Gastroesophageal sphincter (tissue), 4 donors: ENCODE measurements around the gene SLC25A48. TPM values are rescaled to one million over a fixed set of nuclear protein-coding genes. Genes with fewer than 3 reads are reported as not detected.

Source experiments
- ATAC-seq: fragments of 150-250 bp; one replicate; pipeline ENCODE4 v1.9.1; 2016; ENCODE audit warnings: mild to moderate bottlenecking, moderate library complexity
- H3K27ac ChIP-seq, 4 donors: fragments of 200-600 bp; sonication (generic) in 3 of 4; 1 replicate in 3 of 4; 2 replicates in 1 of 4; pipeline ENCODE4 v1.5.1; 2016 to 2019
- H3K27me3 ChIP-seq: fragments of 200-600 bp; sonication (generic); one replicate; pipeline ENCODE4 v1.5.1; 2019
- H3K36me3 ChIP-seq, 2 donors: fragments of 200-600 bp; sonication (generic); one replicate each; pipeline ENCODE4 v1.5.1; 2019; ENCODE audit warnings: control low read depth in 1 of 2
- H3K4me1 ChIP-seq, 3 donors: fragments of 200-600 bp; sonication (generic); 1 replicate in 2 of 3; 2 replicates in 1 of 3; pipeline ENCODE4 v1.5.1; 2016 to 2019; ENCODE audit warnings: control low read depth in 2 of 3
- H3K4me3 ChIP-seq, 2 donors: fragments of 200-600 bp; sonication (generic); one replicate each; pipeline ENCODE4 v1.5.1; 2019; ENCODE audit warnings: mild to moderate bottlenecking in 1 of 2, moderate library complexity in 1 of 2
- H3K9me3 ChIP-seq, 3 donors: fragments of 200-600 bp; sonication (generic); one replicate each; pipeline ENCODE4 v1.5.1; 2017 to 2019; ENCODE audit warnings: control low read depth in 2 of 3
- EP300 ChIP-seq: sonication (generic); formaldehyde crosslinking; IDR thresholded peaks from one replicate; pipeline ENCODE4 v1.6.1; 2017; ENCODE audit warnings: antibody characterized with exemption, mild to moderate bottlenecking
- POLR2A ChIP-seq, 2 donors: fragments of 450-650 bp; IDR thresholded peaks; one replicate each; pipeline ENCODE4 v1.6.1; 2017; ENCODE audit warnings: antibody characterized with exemption in 2 of 2, mild to moderate bottlenecking in 2 of 2, moderate library complexity in 1 of 2
- POLR2AphosphoS5 ChIP-seq: sonication (generic); formaldehyde crosslinking; IDR thresholded peaks from one replicate; pipeline ENCODE4 v1.6.1; 2017; ENCODE audit warnings: antibody characterized with exemption
- WGBS, 2 donors: methylation state at CpG; one replicate each; pipeline ENCODE4 v1.1.5; 2018; ENCODE audit warnings: low coverage in 1 of 2; 5-methylcytosine and 5-hydroxymethylcytosine counted together
- total RNA-seq, 4 donors: library from RNA; depleted of rRNA; stranded (reverse); fragments of >200 nt; gene quantifications; one replicate each; pipeline ENCODE4 v1.1.0, GENCODE V29; 2016
- TF ChIP-seq, protein P1 (sequence below), 4 experiments: fragments of 200-600 bp in 2 of 4; fragments of 450-650 bp in 2 of 4; sonication (generic) in 1 of 4; IDR thresholded peaks; one replicate each; pipeline ENCODE4 v1.5.1; 2017 to 2019; ENCODE audit warnings: antibody characterized with exemption in 4 of 4, mild to moderate bottlenecking in 2 of 4, moderate library complexity in 2 of 4

The SLC25A48 gene
- total RNA-seq, 4 donors from 2014 or later = 0.27 TPM; not detected in 3

GRCh38 chr5:135813758-135814157, 20.7 kb upstream of the SLC25A48 start:
- TF ChIP-seq EP300 = no peak
- TF ChIP-seq, protein P1, sequence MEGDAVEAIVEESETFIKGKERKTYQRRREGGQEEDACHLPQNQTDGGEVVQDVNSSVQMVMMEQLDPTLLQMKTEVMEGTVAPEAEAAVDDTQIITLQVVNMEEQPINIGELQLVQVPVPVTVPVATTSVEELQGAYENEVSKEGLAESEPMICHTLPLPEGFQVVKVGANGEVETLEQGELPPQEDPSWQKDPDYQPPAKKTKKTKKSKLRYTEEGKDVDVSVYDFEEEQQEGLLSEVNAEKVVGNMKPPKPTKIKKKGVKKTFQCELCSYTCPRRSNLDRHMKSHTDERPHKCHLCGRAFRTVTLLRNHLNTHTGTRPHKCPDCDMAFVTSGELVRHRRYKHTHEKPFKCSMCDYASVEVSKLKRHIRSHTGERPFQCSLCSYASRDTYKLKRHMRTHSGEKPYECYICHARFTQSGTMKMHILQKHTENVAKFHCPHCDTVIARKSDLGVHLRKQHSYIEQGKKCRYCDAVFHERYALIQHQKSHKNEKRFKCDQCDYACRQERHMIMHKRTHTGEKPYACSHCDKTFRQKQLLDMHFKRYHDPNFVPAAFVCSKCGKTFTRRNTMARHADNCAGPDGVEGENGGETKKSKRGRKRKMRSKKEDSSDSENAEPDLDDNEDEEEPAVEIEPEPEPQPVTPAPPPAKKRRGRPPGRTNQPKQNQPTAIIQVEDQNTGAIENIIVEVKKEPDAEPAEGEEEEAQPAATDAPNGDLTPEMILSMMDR (IDR thresholded peaks at IDR 0.05) = no peak
- TF ChIP-seq POLR2A (IDR thresholded peaks at IDR 0.05) = no peak
- TF ChIP-seq POLR2AphosphoS5 = no peak
- Histone ChIP-seq H3K4me1 (no peaks in the 10 kb centered on the region), H3K27me3 (peaks cover 11% of the 10 kb centered on the region), H3K36me3 (no peaks in the 10 kb centered on the region), H3K4me3 (no peak overlapping the region), H3K27ac (no peak overlapping the region), H3K9me3 (no peaks in the 10 kb centered on the region)
- ATAC-seq = no peak
- WGBS, 2 donors = 47 to 72% methylated on average over 5 to 6 of the region's 7 CpGs

GRCh38 chr5:135814316-135814715, 20.1 kb upstream of the SLC25A48 start:
- no peaks in the 10 kb centered on the region for H3K36me3 ChIP-seq
- TF ChIP-seq EP300 (no peak), POLR2A (IDR thresholded peaks at IDR 0.05) (no peak), POLR2AphosphoS5 (no peak)
- TF ChIP-seq, protein P1 (IDR thresholded peaks at IDR 0.05) = no peak
- H3K27ac ChIP-seq = no peak overlapping the region
- no peak for ATAC-seq
- 57% methylated on average over 1 of the region's 3 CpGs; no CpG with 5 or more reads in 1 of the 2 donors for WGBS, 2 donors
- no peak overlapping the region for H3K4me3 ChIP-seq
- no peaks in the 10 kb centered on the region for H3K4me1 ChIP-seq
- peaks cover 11% of the 10 kb centered on the region for H3K27me3 ChIP-seq
- no peaks in the 10 kb centered on the region for H3K9me3 ChIP-seq

DNA sequence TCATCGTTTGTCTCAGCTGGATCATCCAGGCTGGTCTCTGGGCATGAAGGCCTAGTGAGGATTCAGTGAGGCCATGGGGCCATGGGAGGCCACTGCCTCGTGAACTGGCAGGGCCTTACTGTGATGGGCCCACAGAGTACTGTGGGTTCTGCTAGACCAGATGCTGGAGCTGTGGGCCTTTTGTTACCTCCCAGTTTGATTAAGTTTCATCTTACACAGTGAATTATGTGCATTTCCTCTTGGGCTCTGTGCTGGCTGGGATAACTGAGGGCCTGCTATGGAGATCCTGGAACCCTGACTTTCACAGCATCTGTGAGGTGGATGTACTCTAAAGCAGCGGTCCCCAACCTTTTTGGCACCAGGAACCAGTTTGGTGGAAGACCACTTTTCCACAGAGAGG, 19.7 kb upstream of the SLC25A48 start:
- ATAC-seq = no peak
- H3K27me3 ChIP-seq = peaks cover 11% of the 10 kb centered on the region
- no peak overlapping the region for H3K27ac ChIP-seq
- no peak overlapping the region for H3K4me3 ChIP-seq
- 53% methylated on average over 2 of the region's 3 CpGs; no CpG with 5 or more reads in 1 of the 2 donors for WGBS, 2 donors
- no peaks in the 10 kb centered on the region for H3K4me1 ChIP-seq
- no peaks in the 10 kb centered on the region for H3K36me3 ChIP-seq
- TF ChIP-seq POLR2A (IDR thresholded peaks at IDR 0.05) (no peak), EP300 (no peak), POLR2AphosphoS5 (no peak)
- TF ChIP-seq, protein P1 (IDR thresholded peaks at IDR 0.05) = no peak
- no peaks in the 10 kb centered on the region for H3K9me3 ChIP-seq

DNA sequence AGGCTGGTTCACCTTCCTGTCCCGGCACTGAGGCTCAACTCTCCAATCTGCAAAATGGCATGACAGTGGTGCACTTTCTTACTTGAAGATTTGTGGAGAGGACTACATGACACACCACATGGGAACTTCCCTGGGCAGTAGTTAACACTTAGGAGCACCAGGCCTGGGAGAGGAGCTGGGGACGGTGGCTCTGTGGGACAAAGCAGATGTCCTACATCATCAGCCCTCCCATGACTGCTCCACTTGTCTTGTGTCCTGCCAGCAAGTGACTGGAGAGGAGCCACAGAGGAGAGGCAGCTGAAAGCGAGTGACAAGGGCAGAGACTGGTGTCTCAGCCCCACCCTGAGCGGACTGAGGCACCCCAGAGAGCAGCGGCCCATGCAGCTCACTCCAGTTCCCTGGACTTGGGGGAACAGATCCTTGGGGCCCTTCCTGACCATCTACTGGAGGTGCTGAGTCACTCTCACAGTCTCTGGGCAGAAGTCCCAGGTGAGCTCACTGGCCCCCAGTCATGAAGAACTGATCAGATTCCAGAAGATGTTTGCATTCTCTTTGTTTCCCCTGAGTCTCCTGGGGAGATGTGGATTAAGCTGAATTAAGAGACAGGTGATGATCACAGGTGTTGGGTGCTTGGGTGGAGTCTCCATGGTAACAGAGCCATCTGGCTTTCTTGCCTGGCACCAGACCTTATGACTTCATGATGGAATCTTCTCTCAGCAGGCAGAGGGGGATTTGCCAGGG, 13.2 kb upstream of the SLC25A48 start:
- Histone ChIP-seq H3K36me3 (no peaks in the 10 kb centered on the region), H3K4me3 (no peak overlapping the region), H3K9me3 (no peaks in the 10 kb centered on the region), H3K27me3 (no peaks in the 10 kb centered on the region), H3K4me1 (no peaks in the 10 kb centered on the region), H3K27ac (no peak overlapping the region)
- TF ChIP-seq POLR2A (IDR thresholded peaks at IDR 0.05) = no peak
- no peak for TF ChIP-seq EP300
- TF ChIP-seq, protein P1 (IDR thresholded peaks at IDR 0.05) = no peak
- TF ChIP-seq POLR2AphosphoS5 = no peak
- 80% methylated on average over 1 of the region's 5 CpGs; no CpG with 5 or more reads in 1 of the 2 donors for WGBS, 2 donors
- ATAC-seq = no peak

GRCh38 chr5:135821802-135822201, 12.7 kb upstream of the SLC25A48 start:
- Histone ChIP-seq H3K4me3 (no peak overlapping the region), H3K27ac (no peak overlapping the region), H3K36me3 (no peaks in the 10 kb centered on the region), H3K9me3 (no peaks in the 10 kb centered on the region), H3K4me1 (no peaks in the 10 kb centered on the region), H3K27me3 (no peaks in the 10 kb centered on the region)
- no peak for TF ChIP-seq POLR2AphosphoS5
- no peak for TF ChIP-seq EP300
- TF ChIP-seq POLR2A (IDR thresholded peaks at IDR 0.05) = no peak
- TF ChIP-seq, protein P1 (IDR thresholded peaks at IDR 0.05) = no peak
- 58 to 60% methylated on average over 1 to 5 of the region's 7 CpGs for WGBS, 2 donors
- no peak for ATAC-seq
